Left lobe of liver (tissue), 2 donors: Measurements from ENCODE around the gene CCDC200. TPM values are rescaled to one million over a fixed set of nuclear protein-coding genes. Genes with fewer than 3 reads are reported as not detected.
"Not testable (repeated sequence)": the region's sequence is repeated elsewhere in the genome, so short reads cannot be mapped to it uniquely, and the experiment has no call there.

Experiments
- ATAC-seq: fragments of 200-7000 bp; cut with Tn5 transposase; one replicate; pipeline ENCODE4 v1.9.1; 2020; ENCODE audit warnings: mild to moderate bottlenecking, moderate library complexity
- DNase-seq: peaks from one replicate; pipeline ENCODE4 v3.0.0-alpha.2; 2020; ENCODE audit warnings: low spot score
- total RNA-seq: library from RNA; stranded (reverse); gene quantifications from one replicate; pipeline ENCODE4 v1.2.1, GENCODE V29; 2021
- donor health status: DM: no; HTN: no; CAD: no; lungs with moderate emphysema.
- donor health status: DM: no; HTN: yes; CAD: no.

Gene CCDC200
- not detected for total RNA-seq

GRCh38 chr17:43228020-43228782 is at the start of gene CCDC200:
TSS of gene CCDC200 (minus strand) at chr17:43228623. CDS start at chr17:43228554, 69 bp downstream.
- peak; percentile 23 for ATAC-seq
- DNase-seq = not testable (repeated sequence)

- not testable (repeated sequence) for DNase-seq
- peak; percentile 19 for ATAC-seq
Measured at GRCh38 chr17:43272914-43273313, 44.5 kb upstream of the CCDC200 start.

- not testable (repeated sequence) for DNase-seq
- ATAC-seq = peak; percentile 16
Measured at GRCh38 chr17:43272483-43272882, 44.1 kb upstream of the CCDC200 start.

- peak; percentile 27 for ATAC-seq
- DNase-seq = not testable (repeated sequence)
Measured at GRCh38 chr17:43270552-43271504, 42.4 kb upstream of the CCDC200 start.

- DNase-seq, ATAC-seq: not testable (repeated sequence)
Measured at GRCh38 chr17:43246456-43246855, 18.0 kb upstream of the CCDC200 start.

GRCh38 chr17:43240596-43241352 is 12.4 kb upstream of the CCDC200 start:
- ATAC-seq = peak; percentile 42
- DNase-seq = not testable (repeated sequence)

- ATAC-seq, DNase-seq: not testable (repeated sequence)
Measured at GRCh38 chr17:43239597-43239996, 11.2 kb upstream of the CCDC200 start.

- not testable (repeated sequence) for ATAC-seq, DNase-seq
Measured at GRCh38 chr17:43233877-43234276, 5.5 kb upstream of the CCDC200 start, which contains the start of gene RNU2-1. TSS of gene RNU2-1 (minus strand) at chr17:43233977.

- not testable (repeated sequence) for ATAC-seq
Measured at GRCh38 chr17:43233263-43233662, 4.8 kb upstream of the CCDC200 start.

GRCh38 chr17:43232021-43232699 is 3.7 kb upstream of the CCDC200 start:
- ATAC-seq = not testable (repeated sequence)
- peak; percentile 79 for DNase-seq

More at GRCh38 chr17:43233263-43233662, 4.8 kb upstream of the CCDC200 start:
- not testable (repeated sequence) for DNase-seq

- peak; percentile 63 for ATAC-seq
Measured at GRCh38 chr17:43231205-43232020, 3.0 kb upstream of the CCDC200 start.

GRCh38 chr17:43226393-43226792 is 2.0 kb downstream of the CCDC200 start:
- ATAC-seq (no peak), DNase-seq (peak; percentile 4)

More at GRCh38 chr17:43231205-43232020, 3.0 kb upstream of the CCDC200 start:
- peak; percentile 41 for DNase-seq

- peak; percentile 39 for DNase-seq
Measured at GRCh38 chr17:43224146-43224705, 4.2 kb downstream of the CCDC200 start.

GRCh38 chr17:43220511-43221125 is 7.8 kb downstream of the CCDC200 start:
- DNase-seq (no peak), ATAC-seq (no peak)

More at GRCh38 chr17:43224146-43224705, 4.2 kb downstream of the CCDC200 start:
- ATAC-seq = no peak

GRCh38 chr17:43219746-43220380 is 8.6 kb downstream of the CCDC200 start:
- ATAC-seq = no peak

GRCh38 chr17:43219001-43219400 is 9.4 kb downstream of the CCDC200 start:
- ATAC-seq = no peak

More at GRCh38 chr17:43219746-43220380, 8.6 kb downstream of the CCDC200 start:
- no peak for DNase-seq

GRCh38 chr17:43217614-43218087 is 10.8 kb downstream of the CCDC200 start:
- DNase-seq (no peak), ATAC-seq (no peak)

More at GRCh38 chr17:43219001-43219400, 9.4 kb downstream of the CCDC200 start:
- no peak for DNase-seq
